ENCODE measurements around the gene NAA10.

Gene NAA10

GRCh38 chrX:153966283-153966688 lies 31.4 kb upstream of the NAA10 start:
- no peak for DNase-seq (ENCODE audit: insufficient read length)
- FAIRE-seq: no peak
- TF ChIP-seq TAF1 (IDR thresholded peaks at IDR 0.05; ENCODE audit: borderline replicate concordance, low read depth, low read length): no peak
- TF ChIP-seq POLR2A (IDR thresholded peaks at IDR 0.05; ENCODE audit: low read depth, low read length): no peak
- TF ChIP-seq POLR2AphosphoS5 (IDR thresholded peaks at IDR 0.05; ENCODE audit: low read depth, low read length): no peak

- DNase-seq (ENCODE audit: insufficient read length): no peak
- FAIRE-seq: no peak
- TF ChIP-seq TAF1 (IDR thresholded peaks at IDR 0.05; ENCODE audit: borderline replicate concordance, low read depth, low read length) (no peak), POLR2AphosphoS5 (IDR thresholded peaks at IDR 0.05; ENCODE audit: low read depth, low read length) (no peak), POLR2A (IDR thresholded peaks at IDR 0.05; ENCODE audit: low read depth, low read length) (no peak)
These were observed 30.6 kb upstream of the NAA10 start for GRCh38 chrX:153965406-153965805.

GRCh38 chrX:153964105-153964504 lies 29.3 kb upstream of the NAA10 start:
- DNase-seq (ENCODE audit: insufficient read length) (no peak), FAIRE-seq (no peak)
- TF ChIP-seq TAF1 (IDR thresholded peaks at IDR 0.05; ENCODE audit: borderline replicate concordance, low read depth, low read length): no peak
- TF ChIP-seq POLR2AphosphoS5 (IDR thresholded peaks at IDR 0.05; ENCODE audit: low read depth, low read length): no peak
- no peak for TF ChIP-seq POLR2A (IDR thresholded peaks at IDR 0.05; ENCODE audit: low read depth, low read length)

- FAIRE-seq: no peak
- no peak for TF ChIP-seq POLR2AphosphoS5 (IDR thresholded peaks at IDR 0.05; ENCODE audit: low read depth, low read length)
- no peak for DNase-seq (ENCODE audit: insufficient read length)
These were observed 28.7 kb upstream of the NAA10 start for GRCh38 chrX:153963546-153963945.

GRCh38 chrX:153961292-153961691 lies 26.5 kb upstream of the NAA10 start:
- no peak for FAIRE-seq
- DNase-seq (ENCODE audit: insufficient read length): no peak

GRCh38 chrX:153960786-153961185 lies 25.9 kb upstream of the NAA10 start:
- TF ChIP-seq TAF1 (IDR thresholded peaks at IDR 0.05; ENCODE audit: borderline replicate concordance, low read depth, low read length) (no peak), POLR2AphosphoS5 (IDR thresholded peaks at IDR 0.05; ENCODE audit: low read depth, low read length) (no peak), POLR2A (IDR thresholded peaks at IDR 0.05; ENCODE audit: low read depth, low read length) (no peak)
- DNase-seq (ENCODE audit: insufficient read length) (no peak), FAIRE-seq (no peak)

More at GRCh38 chrX:153961292-153961691, 26.5 kb upstream of the NAA10 start:
- TF ChIP-seq POLR2A (IDR thresholded peaks at IDR 0.05; ENCODE audit: low read depth, low read length): peak; percentile 22; the same call in 1 of the 2 replicates
- TF ChIP-seq TAF1 (IDR thresholded peaks at IDR 0.05; ENCODE audit: borderline replicate concordance, low read depth, low read length): no peak

- no peak for TF ChIP-seq POLR2AphosphoS5 (IDR thresholded peaks at IDR 0.05; ENCODE audit: low read depth, low read length)
- no peak for TF ChIP-seq POLR2A (IDR thresholded peaks at IDR 0.05; ENCODE audit: low read depth, low read length)
- TF ChIP-seq TAF1 (IDR thresholded peaks at IDR 0.05; ENCODE audit: borderline replicate concordance, low read depth, low read length): no peak
- DNase-seq (ENCODE audit: insufficient read length) (no peak), FAIRE-seq (no peak)
These were observed 25.2 kb upstream of the NAA10 start for GRCh38 chrX:153960077-153960476.

GRCh38 chrX:153959649-153960048 lies 24.8 kb upstream of the NAA10 start:
- no peak for FAIRE-seq

GRCh38 chrX:153958605-153959004 lies 23.8 kb upstream of the NAA10 start:
- DNase-seq (ENCODE audit: insufficient read length) (no peak), FAIRE-seq (no peak)

More at GRCh38 chrX:153959649-153960048, 24.8 kb upstream of the NAA10 start:
- TF ChIP-seq POLR2A (IDR thresholded peaks at IDR 0.05; ENCODE audit: low read depth, low read length) (no peak), POLR2AphosphoS5 (IDR thresholded peaks at IDR 0.05; ENCODE audit: low read depth, low read length) (no peak), TAF1 (IDR thresholded peaks at IDR 0.05; ENCODE audit: borderline replicate concordance, low read depth, low read length) (no peak)
- DNase-seq (ENCODE audit: insufficient read length): no peak

GRCh38 chrX:153957224-153957623 lies 22.4 kb upstream of the NAA10 start:
- FAIRE-seq (no peak), DNase-seq (ENCODE audit: insufficient read length) (no peak)
- TF ChIP-seq POLR2AphosphoS5 (IDR thresholded peaks at IDR 0.05; ENCODE audit: low read depth, low read length) (no peak; the same call in 1 of the 2 replicates), TAF1 (IDR thresholded peaks at IDR 0.05; ENCODE audit: borderline replicate concordance, low read depth, low read length) (no peak), POLR2A (IDR thresholded peaks at IDR 0.05; ENCODE audit: low read depth, low read length) (no peak)

More at GRCh38 chrX:153958605-153959004, 23.8 kb upstream of the NAA10 start:
- TF ChIP-seq POLR2AphosphoS5 (IDR thresholded peaks at IDR 0.05; ENCODE audit: low read depth, low read length) (no peak), TAF1 (IDR thresholded peaks at IDR 0.05; ENCODE audit: borderline replicate concordance, low read depth, low read length) (no peak), POLR2A (IDR thresholded peaks at IDR 0.05; ENCODE audit: low read depth, low read length) (no peak)

- DNase-seq (ENCODE audit: insufficient read length) (no peak), FAIRE-seq (no peak)
- TF ChIP-seq TAF1 (IDR thresholded peaks at IDR 0.05; ENCODE audit: borderline replicate concordance, low read depth, low read length) (no peak), POLR2A (IDR thresholded peaks at IDR 0.05; ENCODE audit: low read depth, low read length) (0 out of 2 replicates have a peak, but pooled peaks have one; percentile 6)
These were observed 21.4 kb upstream of the NAA10 start for GRCh38 chrX:153956044-153956907.

- TF ChIP-seq POLR2AphosphoS5 (IDR thresholded peaks at IDR 0.05; ENCODE audit: low read depth, low read length) (peak; percentile 20; the same call in 1 of the 2 replicates), POLR2A (IDR thresholded peaks at IDR 0.05; ENCODE audit: low read depth, low read length) (no peak)
- no peak for DNase-seq (ENCODE audit: insufficient read length)
- FAIRE-seq: no peak
These were observed 20.4 kb upstream of the NAA10 start for GRCh38 chrX:153955228-153955732.

Data from GM12892 (cell line).